GM21390 (cell line): ENCODE results near the gene ANK2.

Source experiments
- ATAC-seq: cut with Tn5 transposase; IDR thresholded peaks from one replicate; pipeline ENCODE4 v1.9.1; 2021; ENCODE audit not compliant: unreplicated experiment

The ANK2 gene

GRCh38 chr4:113433116-113433515 lies 383.7 kb downstream of the ANK2 start:
- ATAC-seq, result no peak
